H1 (cell line): ENCODE measurements around the gene VWF. TPM values are rescaled to one million over a fixed set of nuclear protein-coding genes. Genes with fewer than 3 reads are reported as not detected.

Experiments
- CTCF ChIA-PET: fragments of 300-600 bp; sonication (Branson Sonifier 250); formaldehyde crosslinking; loops from one replicate; lab custom pipeline; 2021; ENCODE audit not compliant: partially characterized antibody; lab: Charles Lee
- POLR2A ChIA-PET: fragments of 300-600 bp; sonication (Branson Sonifier 250); formaldehyde crosslinking; loops from one replicate; lab custom pipeline; 2021; ENCODE audit warnings: inconsistent platforms; ENCODE audit not compliant: partially characterized antibody; lab: Charles Lee
- DNase-seq, 2 experiments: peaks; one replicate each; pipeline versions ENCODE4 v3.0.0 to v3.0.0-alpha.2; 2010 to 2022; ENCODE audit warnings: low spot score in 2 of 2, low read depth in 1 of 2, mixed read lengths in 1 of 2
- FAIRE-seq: peaks from 2 replicates; lab custom pipeline; 2011; peaks lifted over from hg19 to GRCh38; lab: Jason Lieb, UNC
- H2AFZ ChIP-seq: 2 replicates; pipeline ENCODE4 v1.8.1; 2012; ENCODE audit warnings: low read length, inconsistent platforms
- H2AK5ac ChIP-seq: 2 replicates; pipeline ENCODE4 v1.6.1; 2013; ENCODE audit warnings: low read depth, low read length
- H2BK120ac ChIP-seq: replicated peaks from 2 replicates; pipeline ENCODE3; 2013; ENCODE audit warnings: low read depth, low read length, inconsistent platforms
- H2BK12ac ChIP-seq: 2 replicates; pipeline ENCODE4 v1.6.1; 2013; ENCODE audit warnings: low read depth, low read length
- H2BK15ac ChIP-seq: 2 replicates; pipeline ENCODE4 v1.6.1; 2013; ENCODE audit warnings: low read length
- H2BK20ac ChIP-seq: 2 replicates; pipeline ENCODE4 v1.6.1; 2013; ENCODE audit warnings: low read length
- H2BK5ac ChIP-seq: 2 replicates; pipeline ENCODE4 v1.6.1; 2013; ENCODE audit warnings: low read depth, low read length
- H3K14ac ChIP-seq: 2 replicates; pipeline ENCODE4 v1.6.1; 2013; ENCODE audit warnings: inconsistent platforms; ENCODE audit not compliant: insufficient read length
- H3K18ac ChIP-seq: 2 replicates; pipeline ENCODE4 v1.6.1; 2013; ENCODE audit warnings: low read length; ENCODE audit errors: extremely low read depth
- H3K23ac ChIP-seq: 2 replicates; pipeline ENCODE4 v1.6.1; 2013; ENCODE audit warnings: inconsistent platforms; ENCODE audit not compliant: insufficient read length
- H3K23me2 ChIP-seq: 2 replicates; pipeline ENCODE4 v1.6.1; 2013; ENCODE audit warnings: low read depth, low read length
- H3K27ac ChIP-seq: 2 replicates; pipeline ENCODE4 v1.6.1; 2011; ENCODE audit warnings: low read depth, low read length, inconsistent platforms
- H3K27me3 ChIP-seq, 4 experiments: replicated peaks in 1 of 4; 1 replicate in 1 of 4; 2 replicates in 3 of 4; pipeline versions ENCODE4 v1.6.1 to v1.8.1; 2011 to 2013; ENCODE audit warnings: low read length in 3 of 4, mild to moderate bottlenecking in 3 of 4, inconsistent platforms in 2 of 4, mixed read lengths in 2 of 4, moderate library complexity in 1 of 4; ENCODE audit not compliant: control insufficient read depth in 3 of 4, insufficient read depth in 3 of 4; ENCODE audit errors: extremely low read depth in 1 of 4
- H3K36me3 ChIP-seq, 4 experiments: 2 replicates each; pipeline versions ENCODE4 v1.6.1 to v1.8.1; 2011 to 2013; ENCODE audit warnings: mild to moderate bottlenecking in 4 of 4, low read length in 3 of 4, moderate library complexity in 2 of 4, control low read depth in 1 of 4, inconsistent platforms in 1 of 4; ENCODE audit not compliant: insufficient read depth in 4 of 4, control insufficient read depth in 2 of 4
- H3K4ac ChIP-seq: replicated peaks from 2 replicates; pipeline ENCODE3; 2013; ENCODE audit warnings: low read length, low read depth, mixed read lengths, inconsistent platforms; ENCODE audit not compliant: insufficient read length
- H3K4me1 ChIP-seq, 4 experiments: replicated peaks in 1 of 4; 1 replicate in 1 of 4; 2 replicates in 3 of 4; pipeline versions ENCODE4 v1.6.1 to v1.8.1; 2011 to 2013; ENCODE audit warnings: low read length in 3 of 4, inconsistent platforms in 2 of 4, mixed read lengths in 1 of 4; ENCODE audit not compliant: insufficient read depth in 4 of 4, control insufficient read depth in 3 of 4
- H3K4me2 ChIP-seq, 2 experiments: 2 replicates each; pipeline versions ENCODE4 v1.6.1 to v1.8.1; 2011 to 2013; ENCODE audit warnings: low read depth in 2 of 2, low read length in 2 of 2, control low read depth in 1 of 2, inconsistent platforms in 1 of 2, mild to moderate bottlenecking in 1 of 2; ENCODE audit not compliant: insufficient read depth in 1 of 2
- H3K4me3 ChIP-seq, 4 experiments: fragments of 200-600, 300-600 bp in 1 of 4; sonication (generic), shearing (Covaris generic), sonication (Bioruptor Twin) in 1 of 4; 2 replicates each; pipeline versions ENCODE4 v1.5.1 to v1.8.1; 2011 to 2016; ENCODE audit warnings: low read length in 4 of 4, low read depth in 3 of 4, control low read depth in 2 of 4, inconsistent platforms in 2 of 4, mild to moderate bottlenecking in 2 of 4, mixed read lengths in 1 of 4, moderate library complexity in 1 of 4; ENCODE audit not compliant: insufficient read depth in 2 of 4; ENCODE audit errors: extremely low read depth in 1 of 4
- H3K56ac ChIP-seq: replicated peaks from 2 replicates; pipeline ENCODE3; 2013; ENCODE audit warnings: low read depth, mild to moderate bottlenecking, mixed read lengths, low read length, inconsistent platforms; ENCODE audit not compliant: insufficient read length
- H3K79me1 ChIP-seq: 2 replicates; pipeline ENCODE4 v1.6.1; 2013; ENCODE audit warnings: low read depth, low read length, control low read depth
- H3K79me2 ChIP-seq, 2 experiments: 2 replicates each; pipeline versions ENCODE4 v1.6.1 to v1.8.1; 2012 to 2013; ENCODE audit warnings: low read length in 2 of 2, mild to moderate bottlenecking in 2 of 2, inconsistent platforms in 1 of 2; ENCODE audit not compliant: insufficient read depth in 2 of 2, control insufficient read depth in 1 of 2
- H3K9ac ChIP-seq, 4 experiments: replicated peaks in 1 of 4; 1 replicate in 1 of 4; 2 replicates in 3 of 4; pipeline versions ENCODE4 v1.6.1 to v1.8.1; 2011 to 2013; ENCODE audit warnings: low read depth in 3 of 4, low read length in 3 of 4, control low read depth in 2 of 4, mild to moderate bottlenecking in 2 of 4, moderate library complexity in 2 of 4, inconsistent platforms in 1 of 4; ENCODE audit errors: extremely low read depth in 1 of 4
- H3K9me3 ChIP-seq, 2 experiments: 2 replicates each; pipeline versions ENCODE4 v1.6.1 to v1.8.1; 2012 to 2013; ENCODE audit warnings: mild to moderate bottlenecking in 2 of 2, moderate library complexity in 2 of 2, control low read depth in 1 of 2, inconsistent platforms in 1 of 2, low read depth in 1 of 2, low read length in 1 of 2, mixed read lengths in 1 of 2; ENCODE audit not compliant: insufficient read depth in 2 of 2
- H4K20me1 ChIP-seq, 2 experiments: replicated peaks in 1 of 2; 2 replicates each; pipeline versions ENCODE3 to v1.8.1; 2011 to 2013; ENCODE audit warnings: inconsistent platforms in 2 of 2, low read length in 2 of 2, mild to moderate bottlenecking in 1 of 2; ENCODE audit not compliant: insufficient read depth in 2 of 2, control insufficient read depth in 1 of 2
- H4K5ac ChIP-seq: 2 replicates; pipeline ENCODE4 v1.6.1; 2013; ENCODE audit warnings: low read length, low read depth, mixed read lengths, inconsistent platforms; ENCODE audit not compliant: insufficient read length
- H4K8ac ChIP-seq: 2 replicates; pipeline ENCODE4 v1.8.0; 2013; ENCODE audit warnings: mild to moderate bottlenecking, moderate library complexity, low read length, inconsistent platforms; ENCODE audit not compliant: insufficient read depth; ENCODE audit errors: extremely low read depth
- H4K91ac ChIP-seq: replicated peaks from 2 replicates; pipeline ENCODE3; 2013; ENCODE audit warnings: low read length, mixed read lengths, inconsistent platforms; ENCODE audit not compliant: insufficient read length
- ASH2L ChIP-seq: fragments of 200-600, 300-600 bp; sonication (generic); IDR thresholded peaks from one replicate; pipeline ENCODE4 v1.7.1; 2017; ENCODE audit warnings: low read length
- BRCA1 ChIP-seq: IDR thresholded peaks from 2 replicates; pipeline ENCODE4 v1.6.1; 2012; ENCODE audit warnings: low read depth, low read length, improper control_type of control experiment
- HDAC2 ChIP-seq, 2 experiments: fragments of 300-600 bp in 1 of 2; sonication (generic) in 1 of 2; IDR thresholded peaks; 2 replicates each; pipeline ENCODE4 v1.6.1; 2011 to 2012; ENCODE audit warnings: low read depth in 2 of 2, low read length in 2 of 2, mild to moderate bottlenecking in 2 of 2, moderate library complexity in 2 of 2, borderline replicate concordance in 1 of 2, inconsistent platforms in 1 of 2
- NANOG ChIP-seq: IDR thresholded peaks from 2 replicates; pipeline ENCODE4 v1.6.1; 2011; ENCODE audit warnings: low read length, low read depth, mild to moderate bottlenecking, inconsistent platforms; ENCODE audit not compliant: insufficient read depth, poor library complexity, severe bottlenecking
- POLR2A ChIP-seq, 2 experiments: IDR thresholded peaks; 1 replicate in 1 of 2; 2 replicates in 1 of 2; pipeline ENCODE4 v1.6.1; 2011; ENCODE audit warnings: low read depth in 2 of 2, low read length in 2 of 2, mild to moderate bottlenecking in 2 of 2; ENCODE audit errors: control extremely low read depth in 1 of 2
- TAF7 ChIP-seq: optimal IDR thresholded peaks from 2 replicates; pipeline ENCODE3; 2011; ENCODE audit warnings: low read depth, mild to moderate bottlenecking, inconsistent platforms, low read length, moderate library complexity, borderline replicate concordance
- TBP ChIP-seq: IDR thresholded peaks from 2 replicates; pipeline ENCODE4 v1.6.1; 2011; ENCODE audit warnings: low read depth, low read length, improper control_type of control experiment
- WGBS, 2 experiments: shearing (Covaris generic) in 1 of 2; methylation state at CpG; one replicate each; pipeline versions ENCODE4 v1.1.6 to v1.1.7; 2013 to 2015; ENCODE audit warnings: low lambda C conversion rate in 2 of 2, mixed read lengths in 2 of 2, inconsistent platforms in 1 of 2, low coverage in 1 of 2, missing lambda C conversion rate in 1 of 2; ENCODE audit not compliant: insufficient replicate concordance in 2 of 2, insufficient coverage in 1 of 2, insufficient read length in 1 of 2; ENCODE audit errors: extremely low coverage in 1 of 2, missing lambda C conversion rate in 1 of 2; 5-methylcytosine and 5-hydroxymethylcytosine counted together
- polyA plus RNA-seq, 7 experiments: library from polyadenylated mRNA; depleted of rRNA in 3 of 7; stranded (reverse) in 5 of 7; unstranded in 2 of 7; fragments of >200 nt in 5 of 7; fragments of 200-250 nt in 2 of 7; gene quantifications; 1 replicate in 5 of 7; 2 replicates in 1 of 7; 4 replicates in 1 of 7; pipeline versions ENCODE4 v1.2.1 to v1.2.3, GENCODE V29; 2011 to 2013; ENCODE audit warnings: missing spikeins in 2 of 7, mixed read lengths in 2 of 7
- total RNA-seq: library from RNA; stranded (reverse); fragmentation: NEBNext Ultra II Directional; extraction: Animal tissue kit (Norgen Biotek cat#: 25700); gene quantifications from 2 replicates; pipeline ENCODE4 v1.2.1, GENCODE V29; 2021

VWF gene
- total and polyA plus RNA-seq, 2 of the 8 experiments (the other 6 are each of a cell fraction or from before 2014, with no cell fraction given) = 0.39 to 0.60 TPM

GRCh38 chr12:6143303-6143675, 18.8 kb upstream of the VWF start:
- TF ChIP-seq TAF7 (no peak), BRCA1 (no peak), NANOG (no peak), TBP (no peak), HDAC2 (IDR thresholded peaks at IDR 0.05; ENCODE audit: borderline replicate concordance in 1 of 2, low read depth in 2 of 2, low read length in 2 of 2) (no peak), POLR2A (IDR thresholded peaks at IDR 0.05; ENCODE audit: control extremely low read depth in 1 of 2, low read depth in 2 of 2, low read length in 2 of 2) (no peak), ASH2L (no peak)
- no peak overlapping the region for H2BK20ac ChIP-seq
- DNase-seq (no peak), FAIRE-seq (no peak)
- H3K27me3 ChIP-seq = no peaks in the 10 kb centered on the region
- H3K14ac ChIP-seq = no peak overlapping the region
- H3K27ac ChIP-seq = no peak overlapping the region
- H3K4ac ChIP-seq = no peak overlapping the region
- no peak overlapping the region for H3K23ac ChIP-seq
- H2BK12ac ChIP-seq = no peak overlapping the region
- no peaks in the 10 kb centered on the region for H3K23me2 ChIP-seq
- no peak overlapping the region for H3K4me3 ChIP-seq
- POLR2A ChIA-PET = no interaction called here
- no peak overlapping the region for H3K4me2 ChIP-seq
- H4K91ac ChIP-seq = no peak overlapping the region
- H3K9me3 ChIP-seq = no peaks in the 10 kb centered on the region; a peak in 1 of 4 replicates
- no peaks in the 10 kb centered on the region for H3K79me1 ChIP-seq
- H4K8ac ChIP-seq = no peak overlapping the region
- no peak overlapping the region for H4K5ac ChIP-seq
- H4K20me1 ChIP-seq = no peaks in the 10 kb centered on the region
- H2BK120ac ChIP-seq = no peak overlapping the region
- H3K18ac ChIP-seq = no peak overlapping the region
- H2AFZ ChIP-seq = no peak overlapping the region
- H2BK5ac ChIP-seq = no peak overlapping the region
- H3K36me3 ChIP-seq = no peaks in the 10 kb centered on the region
- H2AK5ac ChIP-seq = no peak overlapping the region
- no peak overlapping the region for H2BK15ac ChIP-seq
- no peak overlapping the region for H3K9ac ChIP-seq
- peaks cover 0 to 5% (median 0%) of the 10 kb centered on the region in 4 experiments; a peak in 1 of 7 replicates for H3K4me1 ChIP-seq
- CTCF ChIA-PET = interaction anchor here (0.7 to 3.1 kb wide), 6 partner anchors 36 to 135 kb away, joined by 3 to 11 read pairs (median 6); no protein-coding TSS in a partner anchor
- H3K79me2 ChIP-seq = no peaks in the 10 kb centered on the region
- no peak overlapping the region for H3K56ac ChIP-seq
- 97% methylated on average over 4 of the region's 4 CpGs; no CpG with 5 or more reads in 1 of the 2 experiments for WGBS, 2 experiments
